ENCODE results near the gene ZAR1.

- no peak for TF ChIP-seq EZH2 (IDR thresholded peaks at IDR 0.05; ENCODE audit: borderline replicate concordance)
- TF ChIP-seq, protein P1, sequence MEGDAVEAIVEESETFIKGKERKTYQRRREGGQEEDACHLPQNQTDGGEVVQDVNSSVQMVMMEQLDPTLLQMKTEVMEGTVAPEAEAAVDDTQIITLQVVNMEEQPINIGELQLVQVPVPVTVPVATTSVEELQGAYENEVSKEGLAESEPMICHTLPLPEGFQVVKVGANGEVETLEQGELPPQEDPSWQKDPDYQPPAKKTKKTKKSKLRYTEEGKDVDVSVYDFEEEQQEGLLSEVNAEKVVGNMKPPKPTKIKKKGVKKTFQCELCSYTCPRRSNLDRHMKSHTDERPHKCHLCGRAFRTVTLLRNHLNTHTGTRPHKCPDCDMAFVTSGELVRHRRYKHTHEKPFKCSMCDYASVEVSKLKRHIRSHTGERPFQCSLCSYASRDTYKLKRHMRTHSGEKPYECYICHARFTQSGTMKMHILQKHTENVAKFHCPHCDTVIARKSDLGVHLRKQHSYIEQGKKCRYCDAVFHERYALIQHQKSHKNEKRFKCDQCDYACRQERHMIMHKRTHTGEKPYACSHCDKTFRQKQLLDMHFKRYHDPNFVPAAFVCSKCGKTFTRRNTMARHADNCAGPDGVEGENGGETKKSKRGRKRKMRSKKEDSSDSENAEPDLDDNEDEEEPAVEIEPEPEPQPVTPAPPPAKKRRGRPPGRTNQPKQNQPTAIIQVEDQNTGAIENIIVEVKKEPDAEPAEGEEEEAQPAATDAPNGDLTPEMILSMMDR (IDR thresholded peaks at IDR 0.05; ENCODE audit: poor library complexity), result no peak
Measured at GRCh38 chr4:48484494-48485168, 5.4 kb upstream of the ZAR1 start.

Measured in hepatocyte (in vitro differentiated cells).